GM21360 (cell line): ENCODE data around the gene HEPHL1.
"Not testable (repeated sequence)": the region's sequence is repeated elsewhere in the genome, so short reads cannot be mapped to it uniquely, and the experiment has no call there.

Experiments used
- ATAC-seq: cut with Tn5 transposase; IDR thresholded peaks from one replicate; pipeline ENCODE4 v1.9.1; 2021; ENCODE audit warnings: mild to moderate bottlenecking, moderate library complexity; ENCODE audit not compliant: unreplicated experiment

The HEPHL1 gene

GRCh38 chr11:94077552-94078293 lies 56.6 kb downstream of the HEPHL1 start:
- ATAC-seq, result no peak

GRCh38 chr11:94084164-94084563 lies 63.0 kb downstream of the HEPHL1 start:
- ATAC-seq, result no peak

GRCh38 chr11:94088906-94089305 lies 67.8 kb downstream of the HEPHL1 start:
- no peak for ATAC-seq

GRCh38 chr11:94089341-94089740 lies 68.2 kb downstream of the HEPHL1 start:
- no peak for ATAC-seq

- ATAC-seq, result no peak
These were observed 69.2 kb downstream of the HEPHL1 start for GRCh38 chr11:94090401-94090800.

- no peak for ATAC-seq
These were observed 69.9 kb downstream of the HEPHL1 start for GRCh38 chr11:94091091-94091490.

GRCh38 chr11:94100253-94100652 lies 79.1 kb downstream of the HEPHL1 start:
- no peak for ATAC-seq

GRCh38 chr11:94103471-94103870 lies 82.3 kb downstream of the HEPHL1 start:
- no peak for ATAC-seq

- ATAC-seq, result no peak
These were observed 83.6 kb downstream of the HEPHL1 start for GRCh38 chr11:94104734-94105133.

GRCh38 chr11:94106716-94107115 lies 85.6 kb downstream of the HEPHL1 start:
- ATAC-seq, result no peak

- ATAC-seq, result no peak
These were observed 86.2 kb downstream of the HEPHL1 start for GRCh38 chr11:94107363-94107762.

- ATAC-seq, result no peak
These were observed 90.1 kb downstream of the HEPHL1 start for GRCh38 chr11:94111241-94111640.

- ATAC-seq, result no peak
These were observed 90.5 kb downstream of the HEPHL1 start for GRCh38 chr11:94111660-94112059.

- no peak for ATAC-seq
These were observed 91.2 kb downstream of the HEPHL1 start for GRCh38 chr11:94112206-94112953.

GRCh38 chr11:94117197-94117574 lies 96.0 kb downstream of the HEPHL1 start:
- ATAC-seq, result no peak

- no peak for ATAC-seq
These were observed 96.7 kb downstream of the HEPHL1 start for GRCh38 chr11:94117871-94118270.

- not testable (repeated sequence) for ATAC-seq
These were observed 98.5 kb downstream of the HEPHL1 start for GRCh38 chr11:94119676-94120075.

GRCh38 chr11:94120516-94120915 lies 99.4 kb downstream of the HEPHL1 start:
- not testable (repeated sequence) for ATAC-seq

GRCh38 chr11:94120946-94121345 lies 99.8 kb downstream of the HEPHL1 start:
- ATAC-seq, result no peak

- no peak for ATAC-seq
These were observed 104.4 kb downstream of the HEPHL1 start for GRCh38 chr11:94125407-94126115.

GRCh38 chr11:94127638-94128037 lies 106.5 kb downstream of the HEPHL1 start:
- ATAC-seq, result no peak

GRCh38 chr11:94128291-94128745 lies 107.2 kb downstream of the HEPHL1 start:
- peak; percentile 20 for ATAC-seq
